Measurements from ENCODE around the gene SIRT1.

DNA sequence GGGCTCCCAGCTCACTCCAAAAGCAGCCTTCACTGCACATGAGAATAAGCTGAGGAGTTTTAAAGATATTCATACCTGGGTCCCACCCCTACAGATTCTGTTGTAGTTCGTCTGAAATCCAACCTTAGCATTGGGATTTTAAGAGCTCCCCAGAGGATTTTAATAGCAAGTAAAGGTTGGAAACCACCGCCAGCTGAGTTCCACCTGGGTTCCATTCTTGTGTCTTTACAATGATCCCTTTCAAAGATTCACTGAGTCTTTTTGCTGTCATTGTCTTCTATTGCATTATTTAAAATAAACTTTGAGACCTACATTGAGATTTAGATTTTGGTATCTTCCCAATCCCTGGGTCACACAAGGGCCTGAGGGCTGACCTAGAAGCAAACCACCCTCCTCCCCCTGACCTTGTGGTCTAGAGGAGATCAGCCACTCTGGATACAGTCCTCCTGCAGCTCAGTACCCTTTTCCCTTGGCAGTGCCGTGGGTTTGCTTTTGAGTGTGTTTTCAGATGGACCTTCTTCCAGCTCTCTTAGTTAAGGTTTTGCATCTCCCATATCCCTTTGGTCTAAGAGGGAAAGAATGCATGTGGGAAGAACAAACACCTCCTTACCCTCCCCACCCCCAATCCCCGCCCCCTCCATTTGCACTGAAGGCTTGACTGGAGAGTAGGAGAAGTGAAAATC lies 22.6 kb upstream of the SIRT1 start:
- TF ChIP-seq, protein P1, sequence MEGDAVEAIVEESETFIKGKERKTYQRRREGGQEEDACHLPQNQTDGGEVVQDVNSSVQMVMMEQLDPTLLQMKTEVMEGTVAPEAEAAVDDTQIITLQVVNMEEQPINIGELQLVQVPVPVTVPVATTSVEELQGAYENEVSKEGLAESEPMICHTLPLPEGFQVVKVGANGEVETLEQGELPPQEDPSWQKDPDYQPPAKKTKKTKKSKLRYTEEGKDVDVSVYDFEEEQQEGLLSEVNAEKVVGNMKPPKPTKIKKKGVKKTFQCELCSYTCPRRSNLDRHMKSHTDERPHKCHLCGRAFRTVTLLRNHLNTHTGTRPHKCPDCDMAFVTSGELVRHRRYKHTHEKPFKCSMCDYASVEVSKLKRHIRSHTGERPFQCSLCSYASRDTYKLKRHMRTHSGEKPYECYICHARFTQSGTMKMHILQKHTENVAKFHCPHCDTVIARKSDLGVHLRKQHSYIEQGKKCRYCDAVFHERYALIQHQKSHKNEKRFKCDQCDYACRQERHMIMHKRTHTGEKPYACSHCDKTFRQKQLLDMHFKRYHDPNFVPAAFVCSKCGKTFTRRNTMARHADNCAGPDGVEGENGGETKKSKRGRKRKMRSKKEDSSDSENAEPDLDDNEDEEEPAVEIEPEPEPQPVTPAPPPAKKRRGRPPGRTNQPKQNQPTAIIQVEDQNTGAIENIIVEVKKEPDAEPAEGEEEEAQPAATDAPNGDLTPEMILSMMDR (IDR thresholded peaks at IDR 0.05 in 8 of 11, conservative IDR thresholded peaks at IDR 0.05 in 3 of 11) = no peak
- no peak for TF ChIP-seq POLR2AphosphoS5 (IDR thresholded peaks at IDR 0.05)

All from spleen (tissue), 7 donors.